Measurements from ENCODE around the gene CASKIN2. TPM values are rescaled to one million over a fixed set of nuclear protein-coding genes. Genes with fewer than 3 reads are reported as not detected.

CASKIN2 gene
- total and polyA plus RNA-seq, 10 of the 15 experiments (the other 5 are each of a cell fraction or from before 2014, with no cell fraction given), result 0.02 to 2.7 (median 0.44) TPM; not detected in 1

- DNase-seq (ENCODE audit: low read depth, low spot score) (no peak), FAIRE-seq (no peak), ATAC-seq (no peak)
- RAD21 ChIA-PET (ENCODE audit: unreplicated experiment), result no interaction called here
- H3K9me3 ChIP-seq (replicated peaks; ENCODE audit: control insufficient read depth, insufficient read depth, low read length), result no peaks in the 10 kb centered on the region
- 51% methylated on average over 6 of the region's 11 CpGs for WGBS (ENCODE audit: insufficient coverage, insufficient replicate concordance, low lambda C conversion rate, missing lambda C conversion rate)
- TF ChIP-seq ZNF622 (IDR thresholded peaks at IDR 0.05), result no peak
- no peak for TF ChIP-seq ZNF24 (IDR thresholded peaks at IDR 0.05)
- TF ChIP-seq IRF4 (IDR thresholded peaks at IDR 0.05; ENCODE audit: low read depth, low read length), result no peak
- no peak for TF ChIP-seq HDGF (IDR thresholded peaks at IDR 0.05)
- no peak for TF ChIP-seq CBFB (IDR thresholded peaks at IDR 0.05; ENCODE audit: low read depth)
- no peak for TF ChIP-seq TCF7 (IDR thresholded peaks at IDR 0.05; ENCODE audit: borderline replicate concordance)
- TF ChIP-seq STAT3 (IDR thresholded peaks at IDR 0.05; ENCODE audit: low read depth, low read length), result no peak
- no peak for TF ChIP-seq SREBF2 (IDR thresholded peaks at IDR 0.05; ENCODE audit: low read length)
- no peak for TF ChIP-seq PML (IDR thresholded peaks at IDR 0.05; ENCODE audit: low read length)
- TF ChIP-seq TCF3 (IDR thresholded peaks at IDR 0.05; ENCODE audit: borderline replicate concordance, insufficient read depth, low read depth, low read length), result no peak
- TF ChIP-seq BRCA1 (IDR thresholded peaks at IDR 0.05; ENCODE audit: low read depth, low read length), result no peak
- intact Hi-C loops (cut with micrococcal nuclease; ENCODE audit: unreplicated experiment), result no loop called here
- SMC1A ChIA-PET (ENCODE audit: uncharacterized antibody, unreplicated experiment), result no interaction called here
- H3K9ac ChIP-seq (ENCODE audit: control insufficient read depth, insufficient read depth, low read length), result no peak overlapping the region
- H3K4me3 ChIP-seq, result no peak overlapping the region
- H3K27ac ChIP-seq (ENCODE audit: control insufficient read depth, insufficient read depth), result no peak overlapping the region
- H2AFZ ChIP-seq (ENCODE audit: control insufficient read depth, low read depth, low read length), result no peak overlapping the region
- peaks cover 9% of the 10 kb centered on the region for H3K4me1 ChIP-seq (ENCODE audit: control insufficient read depth, insufficient read depth, low read length)
- H3K36me3 ChIP-seq (ENCODE audit: control insufficient read depth in 2 of 2, insufficient read depth in 2 of 2, low read length in 1 of 2), result no peaks in the 10 kb centered on the region
- in situ Hi-C loops (cut with MboI), result no loop called here
- no peaks in the 10 kb centered on the region for H4K20me1 ChIP-seq (ENCODE audit: control insufficient read depth, insufficient read depth)
- no peaks in the 10 kb centered on the region for H3K27me3 ChIP-seq (replicated peaks in 1 of 2; ENCODE audit: control insufficient read depth in 2 of 2, insufficient read depth in 2 of 2, low read length in 1 of 2)
- no peak overlapping the region for H3K4me2 ChIP-seq (ENCODE audit: control insufficient read depth, insufficient read depth)
- BruUV-seq (replicated peaks), result no TSS peak
- no peaks in the 10 kb centered on the region for H3K79me2 ChIP-seq (ENCODE audit: control insufficient read depth, insufficient read depth, low read length)
- CTCF ChIA-PET, result no interaction called here
- POLR2A ChIA-PET, result no interaction called here
Observed at GRCh38 chr17:75564195-75564594, 48.9 kb upstream of the CASKIN2 start.

Measured in GM12878 (cell line).